NCI-H460 (cell line): ENCODE results near the gene KANSL3. TPM values are rescaled to one million over a fixed set of nuclear protein-coding genes. Genes with fewer than 3 reads are reported as not detected.
A peak's percentile ranks its signal among the peaks of the same experiment; 100 is the strongest.

Experiments used
- DNase-seq: peaks from one replicate; pipeline ENCODE4 v3.0.0-alpha.2; 2016; ENCODE audit warnings: low read depth; ENCODE audit errors: extremely low read depth
- total RNA-seq: library from RNA; depleted of rRNA; stranded (reverse); fragments of >200 nt; shearing (Covaris generic); gene quantifications from 2 replicates; pipeline ENCODE4 v1.2.3, GENCODE V29; 2014

KANSL3 gene
- total RNA-seq, 1 experiment from 2014 or later, result 30.5 TPM

GRCh38 chr2:96656540-96656939 is 18.4 kb upstream of the KANSL3 start:
- DNase-seq, result no peak

GRCh38 chr2:96655526-96655925 is 17.4 kb upstream of the KANSL3 start:
- DNase-seq, result no peak

GRCh38 chr2:96654791-96655190 is 16.7 kb upstream of the KANSL3 start:
- DNase-seq, result peak; percentile 30

DNA sequence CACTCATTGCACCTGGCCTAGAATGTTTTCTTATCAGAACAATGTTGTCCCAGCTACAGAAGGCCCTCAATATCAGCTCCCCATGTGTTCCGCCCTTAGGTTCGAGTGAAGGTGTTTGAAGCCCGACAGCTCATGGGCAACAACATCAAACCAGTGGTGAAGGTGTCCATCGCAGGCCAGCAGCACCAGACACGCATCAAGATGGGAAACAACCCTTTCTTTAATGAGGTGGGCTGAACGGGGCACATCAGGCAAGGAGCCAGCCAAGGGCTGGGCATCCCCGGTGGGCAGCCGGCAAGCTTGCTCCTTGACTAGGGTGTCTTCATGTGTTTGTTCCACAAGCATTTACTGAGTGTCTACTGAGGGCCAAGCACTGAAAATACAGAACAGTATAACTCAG is 13.7 kb upstream of the KANSL3 start:
- no peak for DNase-seq

GRCh38 chr2:96649342-96649741 is 11.2 kb upstream of the KANSL3 start:
- no peak for DNase-seq

DNA sequence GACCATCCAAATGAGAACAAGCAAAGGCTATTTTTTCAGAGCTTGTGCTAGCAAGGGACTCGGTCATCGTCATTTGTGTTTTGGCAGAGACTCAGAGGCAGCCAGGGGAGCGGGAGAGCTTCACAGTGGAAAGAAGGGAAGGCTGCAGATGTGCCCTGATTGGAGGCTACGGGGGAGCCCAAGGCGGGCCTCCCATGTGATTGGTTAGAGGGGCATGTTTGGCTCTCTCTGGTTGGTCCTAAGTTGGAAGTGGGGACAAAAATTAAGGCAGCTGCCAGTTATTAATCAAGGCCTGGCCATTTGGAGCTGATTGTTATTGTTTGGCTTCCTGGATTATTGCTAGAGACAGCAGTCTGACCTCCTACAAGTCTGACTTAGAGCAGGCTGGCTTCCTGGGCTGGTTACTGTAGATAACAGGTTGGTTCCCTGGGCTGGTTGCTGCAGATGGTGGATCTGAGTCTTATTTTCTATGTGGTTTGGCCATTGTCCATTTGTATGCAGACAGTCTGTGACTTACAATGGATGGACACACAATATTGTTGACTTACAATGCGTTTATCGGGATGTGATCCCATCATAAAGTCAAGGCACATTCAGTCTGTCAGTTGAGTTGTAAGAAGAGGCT is 10.3 kb upstream of the KANSL3 start:
- DNase-seq, result no peak

GRCh38 chr2:96647681-96648080 is 9.6 kb upstream of the KANSL3 start:
- no peak for DNase-seq

- DNase-seq, result no peak
Measured at GRCh38 chr2:96642564-96643360, 4.7 kb upstream of the KANSL3 start, which contains the start of gene FER1L5. TSS of gene FER1L5 (plus strand) at chr2:96642764. CDS start at chr2:96642837, 73 bp downstream.

GRCh38 chr2:96637385-96638143 is 548 bp downstream of the KANSL3 start:
- DNase-seq, result peak; percentile 71

DNA sequence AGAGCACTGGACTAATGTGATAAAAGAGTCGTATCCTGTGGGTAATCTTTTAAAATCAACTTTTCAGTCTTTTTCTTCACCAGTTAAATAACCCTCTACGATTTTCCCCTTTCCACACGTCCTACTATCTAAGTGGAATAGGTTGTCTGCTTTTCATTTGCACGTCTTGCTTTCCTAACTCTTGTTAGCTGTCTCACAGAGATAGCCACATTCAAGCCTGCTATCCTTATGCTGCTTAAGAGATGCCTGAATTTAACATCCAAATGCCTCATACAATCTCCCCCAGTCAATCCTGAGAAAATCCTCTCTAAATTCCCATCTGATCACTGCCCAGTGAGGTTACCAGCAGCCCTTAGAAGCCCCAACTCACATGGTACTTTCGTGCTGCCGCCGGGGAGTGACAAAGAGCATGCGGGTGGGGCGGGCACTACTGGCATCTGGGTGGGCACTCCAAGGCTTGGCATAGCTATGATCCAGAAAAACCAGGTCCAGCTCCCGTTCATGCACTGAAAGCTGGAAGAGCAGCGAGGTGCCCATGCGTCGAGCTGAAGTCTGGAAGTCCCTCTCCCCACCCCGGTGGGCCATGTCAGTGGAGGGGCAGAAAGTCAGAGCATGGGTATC is 1.5 kb downstream of the KANSL3 start:
- DNase-seq, result no peak

GRCh38 chr2:96633641-96634040 is 4.5 kb downstream of the KANSL3 start:
- no peak for DNase-seq

DNA sequence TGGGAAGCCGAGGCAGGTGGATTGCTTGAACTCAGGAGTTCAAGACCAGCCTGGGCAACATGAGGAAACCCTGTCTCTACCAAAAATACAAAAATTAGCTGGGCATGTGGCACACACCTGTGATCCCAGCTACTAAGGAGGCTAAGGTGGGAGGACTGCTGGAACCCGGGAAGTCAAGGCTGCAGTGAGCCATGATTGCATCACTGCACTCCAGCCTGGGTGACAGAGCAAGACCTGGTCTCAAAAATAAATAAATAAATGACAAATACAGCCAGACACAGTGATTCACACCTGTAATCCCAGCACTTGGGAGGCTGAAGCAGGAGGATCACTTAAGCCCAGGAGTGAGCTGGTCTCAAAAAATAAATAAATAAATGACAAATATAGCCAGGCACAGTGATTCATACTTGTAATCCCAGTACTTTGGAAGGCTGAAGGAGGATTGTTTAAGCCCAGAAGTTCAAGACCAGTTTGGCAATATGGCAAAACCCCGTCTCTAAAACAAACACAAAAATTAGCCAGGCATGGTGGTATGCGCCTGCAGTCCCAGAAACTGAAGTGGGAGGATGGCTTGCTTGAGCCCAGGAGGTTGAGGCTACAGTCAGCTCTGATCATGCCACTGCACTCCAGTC is 6.2 kb downstream of the KANSL3 start:
- DNase-seq, result no peak

DNA sequence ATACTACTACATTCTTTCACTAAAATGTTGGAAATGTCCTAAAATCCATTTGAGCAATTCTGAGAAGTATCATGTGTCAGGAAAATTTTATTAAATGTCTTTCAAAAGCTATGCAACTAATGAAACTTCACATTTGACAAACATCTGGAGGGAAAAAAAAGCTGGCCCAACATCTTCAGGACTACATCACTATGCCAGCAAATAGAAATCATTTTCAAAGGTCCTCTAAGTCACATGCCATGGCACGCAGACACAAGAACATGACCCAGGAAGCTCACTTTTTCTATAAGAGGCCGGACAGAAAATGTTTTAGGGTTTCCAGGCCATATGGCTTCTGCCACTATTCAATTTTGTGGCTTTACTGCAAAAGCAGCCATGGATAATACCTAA is 11.6 kb downstream of the KANSL3 start:
- no peak for DNase-seq

- DNase-seq, result no peak
Measured at GRCh38 chr2:96625571-96626552, 12.2 kb downstream of the KANSL3 start.

DNA sequence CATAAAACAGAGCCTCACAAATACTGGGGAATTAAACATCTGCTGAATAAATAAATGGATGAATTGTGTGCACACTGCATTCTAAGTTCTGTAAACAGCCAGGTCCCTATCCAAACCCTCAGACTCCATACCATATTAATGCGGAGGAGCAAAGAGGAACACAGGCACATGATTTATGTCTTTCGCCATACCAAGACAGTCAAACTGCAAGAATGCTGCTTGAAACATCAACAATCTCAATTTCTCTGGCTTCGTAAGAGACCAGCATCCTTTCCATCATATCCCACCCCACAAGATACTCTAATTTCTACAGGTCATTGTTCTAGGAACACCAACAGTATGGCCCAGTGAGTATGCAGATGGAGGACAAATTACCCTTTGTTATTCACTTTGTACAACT is 15.0 kb downstream of the KANSL3 start:
- DNase-seq, result no peak

DNA sequence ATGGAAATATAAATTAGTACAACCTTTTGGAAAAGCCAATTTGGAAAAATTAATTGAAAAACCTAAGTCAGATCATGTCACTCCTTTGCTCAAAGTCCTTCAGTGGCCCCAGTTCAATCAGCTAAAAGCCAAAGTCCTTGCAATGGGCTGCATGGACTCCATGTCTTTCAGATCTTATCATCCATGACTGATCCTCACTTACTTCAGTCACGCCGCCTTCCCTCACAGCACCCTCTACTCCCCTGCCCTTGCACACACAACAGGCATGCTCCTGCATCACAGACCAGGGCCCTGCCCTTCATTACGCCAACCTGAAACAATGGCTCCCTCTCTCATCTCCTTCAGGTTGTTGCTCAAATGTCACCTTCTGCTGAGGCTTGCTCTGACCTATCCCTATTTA is 15.6 kb downstream of the KANSL3 start:
- DNase-seq, result no peak

DNA sequence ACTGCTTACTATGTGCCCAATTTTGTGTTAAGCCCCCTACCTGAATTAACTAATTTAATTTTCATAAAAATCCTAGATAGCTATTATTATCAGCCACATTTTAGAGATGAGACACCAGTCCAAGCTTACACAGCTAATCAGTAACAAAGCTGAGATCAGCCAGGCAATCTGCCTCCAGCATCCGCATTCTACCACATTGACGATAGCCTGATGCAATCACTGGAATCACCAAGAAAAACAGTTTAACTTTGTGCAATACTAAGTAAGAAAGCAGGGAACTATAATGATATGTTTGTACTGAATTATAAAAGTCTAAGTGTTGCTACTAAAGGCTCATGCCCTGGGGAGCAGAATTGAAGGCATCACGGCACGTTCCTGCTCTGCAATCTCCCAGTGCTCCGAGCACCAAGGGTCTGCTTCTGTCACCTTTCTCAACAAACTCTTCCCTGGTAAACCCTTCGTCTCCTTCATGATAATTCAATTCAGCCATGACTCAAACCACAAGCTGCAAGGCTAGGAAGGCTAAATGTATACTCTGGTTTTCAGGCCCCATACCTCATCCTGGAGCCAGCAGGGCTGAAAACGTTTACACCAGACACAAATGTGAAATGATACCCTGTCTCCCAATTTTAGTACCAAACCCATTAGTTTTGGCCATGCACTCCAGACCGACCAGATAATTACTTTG is 19.4 kb downstream of the KANSL3 start:
- no peak for DNase-seq

DNA sequence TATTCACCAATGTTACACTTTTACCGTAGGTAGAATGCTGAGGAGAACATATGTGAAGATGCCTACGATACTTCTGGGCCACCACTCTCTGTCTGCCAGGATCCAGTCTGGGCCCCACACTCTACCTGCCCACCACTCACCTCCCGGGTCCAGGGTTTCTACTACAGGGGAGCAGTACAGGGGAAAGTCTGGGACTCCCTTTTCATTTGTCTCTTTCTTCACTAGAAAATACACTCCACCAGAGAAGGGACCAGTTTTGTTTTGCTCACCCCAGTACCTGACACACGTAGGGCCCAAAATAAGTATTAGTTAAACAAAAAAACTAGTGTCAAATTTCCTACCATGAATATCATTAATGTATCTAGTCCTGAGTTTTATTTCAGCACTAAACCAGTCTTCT is 21.1 kb downstream of the KANSL3 start:
- no peak for DNase-seq

DNA sequence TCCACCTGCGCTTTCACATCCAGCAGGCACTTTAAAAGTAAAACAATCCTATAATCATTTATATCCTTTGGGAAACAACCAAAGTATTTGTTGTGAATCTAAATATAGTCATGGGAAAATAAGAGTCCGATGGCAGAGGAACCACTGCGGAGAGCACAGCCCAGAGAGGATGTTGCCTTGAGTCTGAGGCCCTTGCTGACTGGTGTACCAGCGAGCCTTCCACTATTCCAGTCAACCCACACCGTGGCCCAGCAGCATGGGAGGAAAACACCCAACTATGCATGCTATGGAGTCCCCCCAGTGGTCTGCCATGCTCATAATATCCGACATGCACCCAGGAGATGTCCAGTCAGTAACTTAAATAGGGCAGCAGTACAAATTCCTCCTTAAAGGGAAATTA is 21.6 kb downstream of the KANSL3 start:
- DNase-seq, result no peak
